Epithelial cell of proximal tubule (primary cell): ENCODE measurements around the gene GNG2. TPM values are rescaled to one million over a fixed set of nuclear protein-coding genes. Genes with fewer than 3 reads are reported as not detected.

Experiments used
- DNase-seq: peaks from one replicate; pipeline ENCODE4 v3.0.0-alpha.2; 2011; ENCODE audit warnings: low read depth
- H3K4me3 ChIP-seq: 2 replicates; pipeline ENCODE4 v1.5.1; 2011; ENCODE audit warnings: low read depth, mild to moderate bottlenecking, low read length
- CTCF ChIP-seq: conservative IDR thresholded peaks from 2 replicates; pipeline ENCODE4 v1.5.1; 2012; ENCODE audit warnings: low read depth, mild to moderate bottlenecking, low read length
- total RNA-seq: library from RNA; depleted of rRNA; stranded (reverse); fragments of >200 nt; gene quantifications from 2 replicates; pipeline ENCODE4 v1.2.3, GENCODE V29; 2015

The GNG2 gene
- total RNA-seq, 1 donor from 2014 or later = 2.5 TPM

DNA sequence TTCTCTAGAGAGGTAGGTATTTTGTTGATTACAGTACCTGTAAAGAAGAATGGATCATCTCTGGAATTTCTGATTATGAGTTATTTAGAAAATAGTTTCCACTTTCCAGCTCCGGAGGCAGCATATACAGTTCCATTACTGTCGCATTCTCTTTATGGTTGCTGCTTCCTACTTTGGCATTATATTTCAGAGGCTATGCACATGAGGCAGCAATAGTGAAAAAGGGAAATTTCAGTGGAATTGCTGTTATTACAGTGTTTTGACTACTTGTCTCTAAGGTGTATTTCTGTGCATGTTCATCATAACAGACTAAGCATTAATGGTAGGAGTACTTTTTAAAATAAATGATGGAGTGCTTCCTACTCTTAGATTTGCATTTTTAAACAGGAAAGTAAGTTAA is 10.2 kb downstream of the GNG2 start:
- H3K4me3 ChIP-seq = no peak overlapping the region
- DNase-seq = no peak
- TF ChIP-seq CTCF = no peak

- DNase-seq = no peak
- no peak for TF ChIP-seq CTCF
- no peak overlapping the region for H3K4me3 ChIP-seq
These were observed 11.4 kb downstream of the GNG2 start for GRCh38 chr14:51871846-51872245.

DNA sequence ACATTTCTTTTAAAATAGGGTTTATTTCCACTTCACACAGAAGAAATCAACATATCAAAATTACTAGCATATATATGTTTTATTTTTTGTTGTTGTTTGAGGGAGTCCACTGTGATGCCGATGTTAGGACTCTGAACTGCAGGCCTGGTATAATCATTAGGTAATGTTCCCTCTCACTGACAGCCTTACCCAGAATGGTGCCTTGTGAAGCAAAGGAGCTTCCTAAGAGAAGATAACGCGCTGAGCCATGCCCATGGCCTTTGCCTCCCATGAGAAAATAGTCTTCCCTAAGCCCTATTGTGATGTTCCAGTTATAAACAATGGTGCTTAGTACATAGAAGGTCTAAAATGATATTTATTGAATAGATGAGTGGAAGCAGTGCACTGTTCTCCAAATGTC is 12.0 kb downstream of the GNG2 start:
- DNase-seq = no peak
- TF ChIP-seq CTCF = no peak
- H3K4me3 ChIP-seq = no peak overlapping the region

GRCh38 chr14:51873221-51873893 is 12.9 kb downstream of the GNG2 start:
- H3K4me3 ChIP-seq = no peak overlapping the region
- peak; percentile 80 for DNase-seq
- no peak for TF ChIP-seq CTCF

DNA sequence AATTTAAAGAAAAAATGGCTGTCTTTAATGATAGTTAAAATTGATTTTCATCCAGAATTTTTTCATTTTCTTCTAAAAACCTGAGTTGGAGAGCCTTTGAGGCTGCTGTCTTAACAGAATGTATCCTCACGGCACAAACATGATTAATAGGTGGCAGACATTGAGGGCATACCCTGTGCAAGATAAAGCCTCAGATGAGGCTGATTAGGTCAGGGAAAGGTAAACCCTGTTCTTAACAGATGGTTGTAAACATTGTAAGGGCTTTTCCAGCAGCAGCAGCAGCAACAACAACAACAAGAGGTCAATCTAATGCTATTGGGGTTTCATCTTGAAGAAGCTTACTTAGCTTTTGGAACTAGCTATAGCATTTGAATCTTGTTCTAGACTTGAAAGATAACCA is 17.4 kb downstream of the GNG2 start:
- TF ChIP-seq CTCF = no peak
- H3K4me3 ChIP-seq = no peak overlapping the region
- DNase-seq = no peak

GRCh38 chr14:51879170-51879569 is 18.8 kb downstream of the GNG2 start:
- no peak overlapping the region for H3K4me3 ChIP-seq
- TF ChIP-seq CTCF = no peak
- no peak for DNase-seq
